ENCODE results near the gene CYYR1.

CYYR1 gene

DNA sequence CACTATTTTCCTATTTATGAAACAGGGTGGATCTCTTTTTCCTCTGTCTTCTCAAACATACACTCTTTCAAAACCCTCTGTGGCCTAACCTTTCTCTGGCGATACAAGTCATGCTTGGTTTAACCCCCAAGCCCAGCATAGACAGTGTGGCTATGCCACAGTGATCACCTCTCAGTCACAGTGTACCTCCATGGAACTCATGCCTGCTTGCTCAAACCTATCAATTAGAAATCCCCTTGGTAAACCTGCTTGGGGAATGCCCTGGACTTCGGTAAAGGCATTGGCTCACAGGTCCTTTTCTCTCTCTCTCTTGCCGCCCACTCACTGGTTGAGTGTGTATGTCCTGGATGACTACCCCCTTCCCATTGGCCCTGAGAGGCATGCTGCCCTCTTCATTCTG lies 147.5 kb downstream of the CYYR1 start:
- DNase-seq = no peak

DNA sequence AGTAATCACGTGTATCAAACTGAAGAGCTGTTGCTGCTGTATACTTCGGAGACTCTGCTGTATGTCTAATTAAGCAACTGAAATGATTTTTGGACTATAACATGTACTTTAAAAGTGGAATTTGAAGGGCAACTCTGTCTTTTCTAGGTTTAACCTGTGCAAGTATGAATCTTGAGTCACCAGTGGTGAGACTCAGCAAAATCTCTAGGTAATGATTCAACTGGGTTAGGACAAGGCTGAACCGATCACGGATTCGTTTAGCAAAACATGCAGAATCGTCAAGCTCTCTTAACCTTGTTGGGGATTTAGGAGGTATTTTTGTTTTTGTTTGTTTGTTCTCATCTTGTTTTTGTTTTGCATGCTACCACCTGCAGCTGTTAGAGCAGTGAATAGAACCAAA lies 149.6 kb downstream of the CYYR1 start:
- no peak for DNase-seq

DNA sequence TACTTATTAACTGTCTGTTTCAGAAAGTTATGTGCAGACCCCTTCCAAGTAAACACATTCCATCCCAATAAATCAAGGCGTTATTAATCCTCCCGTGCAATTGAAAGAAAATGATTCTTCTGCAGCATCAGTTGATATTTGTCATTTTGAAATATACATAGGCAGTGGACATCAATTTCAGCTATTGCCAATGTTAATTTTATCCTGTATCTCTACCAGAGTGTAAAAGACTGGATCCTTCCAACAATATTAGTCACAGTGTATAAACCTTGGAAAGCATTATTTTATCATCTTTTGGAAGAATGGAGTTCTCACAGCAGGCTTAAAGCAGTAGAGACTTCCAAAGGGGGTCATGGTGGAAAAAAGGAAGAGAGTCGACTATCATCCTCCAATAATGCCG lies 150.4 kb downstream of the CYYR1 start:
- DNase-seq = no peak

DNA sequence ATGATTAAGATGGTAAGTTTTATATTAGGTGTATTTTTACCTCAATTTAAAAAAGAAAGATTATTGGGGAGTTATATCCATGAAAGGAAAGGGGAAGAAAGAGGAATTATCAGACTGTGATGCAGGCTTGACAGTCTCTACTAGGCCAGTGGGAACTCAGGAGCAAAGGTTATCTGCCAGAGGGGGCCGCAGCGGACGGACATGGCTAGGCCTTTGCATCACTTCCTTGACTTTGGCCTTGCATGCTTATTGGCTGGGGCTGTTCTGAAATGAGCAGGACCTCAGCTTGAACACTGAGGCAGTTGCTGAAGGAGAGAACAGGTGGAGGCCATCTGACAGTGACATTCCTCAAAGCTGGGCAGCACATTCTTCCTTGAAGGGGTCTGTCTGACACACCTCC lies 150.9 kb downstream of the CYYR1 start:
- DNase-seq = no peak

DNA sequence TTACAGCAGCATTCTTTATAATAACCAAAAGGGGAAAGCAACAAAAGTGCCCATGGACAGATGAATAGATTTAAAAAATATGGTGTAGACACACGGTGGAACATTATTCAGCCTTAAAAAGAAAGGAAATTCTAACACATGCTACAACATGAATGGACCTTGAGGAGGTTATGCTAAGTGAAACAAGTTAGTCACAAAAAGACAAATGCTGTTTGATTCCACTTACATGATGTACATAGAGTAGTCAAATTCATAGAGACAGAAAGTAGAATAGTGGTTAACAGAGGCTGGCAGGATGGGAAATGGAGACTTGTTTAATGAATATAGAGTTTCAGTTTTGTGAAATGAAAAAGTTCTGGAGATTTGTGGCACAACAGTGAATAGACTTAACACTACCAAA lies 151.4 kb downstream of the CYYR1 start:
- DNase-seq = peak; percentile 2
